SK-N-SH treated with all-trans-retinoic acid at 6 μM for 48 hours (cell line): ENCODE results near the gene KIRREL3.

Experiments used
- ARNTL ChIP-seq: fragments of 450-650 bp; formaldehyde crosslinking; IDR thresholded peaks from 2 replicates; pipeline ENCODE4 v1.5.0; 2020; ENCODE audit warnings: low read depth, mild to moderate bottlenecking, moderate library complexity, borderline replicate concordance
- BACH2 ChIP-seq: fragments of 250-450 bp; sonication (Bioruptor Pico); IDR thresholded peaks from 2 replicates; pipeline ENCODE4 v1.9.0; 2021; ENCODE audit warnings: mild to moderate bottlenecking, borderline replicate concordance
- CREB5 ChIP-seq: fragments of 250-450 bp; sonication (Bioruptor Pico); IDR thresholded peaks from 2 replicates; pipeline ENCODE4 v1.5.1; 2020; ENCODE audit warnings: low read depth, mild to moderate bottlenecking, moderate library complexity
- GLIS3 ChIP-seq: fragments of 250-450 bp; sonication (Bioruptor Pico); IDR thresholded peaks from 2 replicates; pipeline ENCODE4 v1.5.0; 2020; ENCODE audit warnings: mild to moderate bottlenecking, moderate library complexity
- OSR1 ChIP-seq: fragments of 250-450 bp; sonication (Bioruptor Pico); IDR thresholded peaks from 2 replicates; pipeline ENCODE4 v1.8.0; 2022; ENCODE audit warnings: moderate library complexity, mild to moderate bottlenecking, inconsistent platforms
- POU6F1 ChIP-seq: fragments of 250-450 bp; sonication (Bioruptor Pico); IDR thresholded peaks from 2 replicates; pipeline ENCODE4 v1.8.0; 2021; ENCODE audit warnings: low read depth, mild to moderate bottlenecking, moderate library complexity, borderline replicate concordance
- PPARA ChIP-seq: fragments of 250-450 bp; sonication (Bioruptor Pico); IDR thresholded peaks from 2 replicates; pipeline ENCODE4 v1.5.0; 2020; ENCODE audit warnings: mild to moderate bottlenecking, borderline replicate concordance
- SNAI2 ChIP-seq: fragments of 250-450 bp; sonication (Bioruptor Pico); IDR thresholded peaks from 2 replicates; pipeline ENCODE4 v1.5.0; 2020; ENCODE audit warnings: mild to moderate bottlenecking, moderate library complexity
- TCF4 ChIP-seq: fragments of 250-450 bp; sonication (Bioruptor Pico); IDR thresholded peaks from 2 replicates; pipeline ENCODE4 v1.8.0; 2021; ENCODE audit warnings: mild to moderate bottlenecking, moderate library complexity, borderline replicate concordance
- ZC3H10 ChIP-seq: fragments of 250-450 bp; sonication (Bioruptor Pico); IDR thresholded peaks from 2 replicates; pipeline ENCODE4 v1.5.1; 2021; ENCODE audit warnings: mild to moderate bottlenecking, moderate library complexity
- ZFP3 ChIP-seq: fragments of 250-450 bp; sonication (Bioruptor Pico); IDR thresholded peaks from 2 replicates; pipeline ENCODE4 v1.5.0; 2020; ENCODE audit warnings: mild to moderate bottlenecking, moderate library complexity
- ZNF565 ChIP-seq: fragments of 450-650 bp; formaldehyde crosslinking; conservative IDR thresholded peaks from 2 replicates; pipeline ENCODE4 v1.5.0; 2020; ENCODE audit warnings: low read depth, mild to moderate bottlenecking, moderate library complexity
- ZNF70 ChIP-seq: fragments of 450-650 bp; formaldehyde crosslinking; IDR thresholded peaks from 2 replicates; pipeline ENCODE4 v1.5.0; 2020; ENCODE audit warnings: mild to moderate bottlenecking, moderate library complexity
- ZNF8 ChIP-seq: fragments of 450-650 bp; formaldehyde crosslinking; IDR thresholded peaks from 2 replicates; pipeline ENCODE4 v1.5.0; 2020; ENCODE audit warnings: mild to moderate bottlenecking, moderate library complexity

GRCh38 chr11:126821827-126822226, 178.7 kb downstream of the KIRREL3 start:
- TF ChIP-seq ZC3H10 (CRISPR knock-in tag) (no peak), OSR1 (CRISPR knock-in tag) (no peak), ZNF70 (no peak), PPARA (CRISPR knock-in tag) (no peak), TCF4 (no peak), GLIS3 (CRISPR knock-in tag) (no peak), ZNF565 (CRISPR knock-in tag) (no peak), CREB5 (CRISPR knock-in tag) (no peak), BACH2 (CRISPR knock-in tag) (no peak), ARNTL (no peak), POU6F1 (CRISPR knock-in tag) (no peak), ZFP3 (CRISPR knock-in tag) (no peak), ZNF8 (CRISPR knock-in tag) (no peak), SNAI2 (no peak)
